Coronary artery (tissue), 2 donors: ENCODE results near the gene RIGI.
A peak's percentile ranks its signal among the peaks of the same experiment; 100 is the strongest.
"Not testable (repeated sequence)": the region's sequence is repeated elsewhere in the genome, so short reads cannot be mapped to it uniquely, and the experiment has no call there.

Source experiments
- DNase-seq: peaks from one replicate; pipeline ENCODE4 v3.0.0-alpha.2; 2017; ENCODE audit warnings: low spot score
- H3K27ac ChIP-seq, 2 donors: fragments of 200-600 bp; sonication (generic); one replicate each; pipeline ENCODE4 v1.5.1; 2016 to 2019
- H3K4me3 ChIP-seq: fragments of 200-600 bp; sonication (generic); 2 replicates; pipeline ENCODE4 v1.5.1; 2016; ENCODE audit warnings: mild to moderate bottlenecking, moderate library complexity
- CTCF ChIP-seq: fragments of 200-600 bp; sonication (generic); IDR thresholded peaks from one replicate; pipeline ENCODE4 v1.5.1; 2019; ENCODE audit warnings: antibody characterized with exemption

Gene RIGI

GRCh38 chr9:32533336-32533735 lies 7.3 kb upstream of the RIGI start:
- TF ChIP-seq CTCF: no peak
- no peak for DNase-seq
- no peak overlapping the region for H3K4me3 ChIP-seq
- no peak overlapping the region for H3K27ac ChIP-seq

GRCh38 chr9:32526707-32527048 lies 682 bp upstream of the RIGI start:
- peak overlapping the region; percentile 84 for H3K4me3 ChIP-seq
- no peak for DNase-seq

GRCh38 chr9:32525709-32526030 lies 326 bp downstream of the RIGI start:
- DNase-seq: no peak
- Histone ChIP-seq H3K4me3 (peak overlapping the region; percentile 84), H3K27ac (peak overlapping the region; percentile 72 to 89)
- no peak for TF ChIP-seq CTCF

More at GRCh38 chr9:32526707-32527048, 682 bp upstream of the RIGI start:
- peak overlapping the region; percentile 72 to 89 for H3K27ac ChIP-seq
- no peak for TF ChIP-seq CTCF

- H3K4me3 ChIP-seq: peak overlapping the region; percentile 84
- TF ChIP-seq CTCF: no peak
- peak overlapping the region; percentile 72 to 89 for H3K27ac ChIP-seq
- DNase-seq: no peak
These were observed 896 bp downstream of the RIGI start for GRCh38 chr9:32524892-32525708.

- not testable (repeated sequence) for H3K27ac ChIP-seq, DNase-seq
- H3K4me3 ChIP-seq: peak overlapping the region; percentile 84
These were observed 1.5 kb downstream of the RIGI start for GRCh38 chr9:32524558-32524891.

- TF ChIP-seq CTCF: no peak
- H3K27ac ChIP-seq: no peak overlapping the region
These were observed 2.1 kb downstream of the RIGI start for GRCh38 chr9:32523910-32524309.

GRCh38 chr9:32518276-32518675 lies 7.7 kb downstream of the RIGI start:
- Histone ChIP-seq H3K27ac (no peak overlapping the region), H3K4me3 (no peak overlapping the region)
- no peak for TF ChIP-seq CTCF
- DNase-seq: no peak

More at GRCh38 chr9:32523910-32524309, 2.1 kb downstream of the RIGI start:
- no peak overlapping the region for H3K4me3 ChIP-seq
- DNase-seq: no peak
